ENCODE results near the gene NR4A1.

DNA sequence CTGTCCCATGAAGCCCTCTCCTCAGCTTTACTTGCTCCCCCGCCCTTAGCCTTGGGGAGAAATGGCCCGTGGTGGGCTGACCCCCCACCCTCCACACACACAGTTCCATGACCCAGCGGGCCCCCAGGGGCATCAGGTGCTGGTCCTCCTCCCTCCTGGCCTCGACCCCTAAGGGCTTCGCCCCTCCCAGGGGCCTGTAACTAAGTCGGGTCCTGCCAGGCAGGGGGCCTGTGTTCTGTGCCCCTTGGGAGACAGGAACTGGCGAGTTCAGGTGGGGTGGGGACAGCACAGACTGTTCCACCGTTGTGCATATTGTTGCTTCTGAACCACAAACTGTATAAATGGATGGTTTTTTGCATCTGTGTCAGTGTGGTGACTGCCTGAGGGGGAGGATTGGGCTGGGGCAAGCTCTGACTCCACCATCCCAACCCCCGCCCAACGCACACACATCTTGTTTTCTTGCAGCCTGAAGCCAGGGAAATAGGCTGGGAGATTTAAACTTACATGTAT, 35.7 kb upstream of the NR4A1 start:
- TF ChIP-seq, protein P1, sequence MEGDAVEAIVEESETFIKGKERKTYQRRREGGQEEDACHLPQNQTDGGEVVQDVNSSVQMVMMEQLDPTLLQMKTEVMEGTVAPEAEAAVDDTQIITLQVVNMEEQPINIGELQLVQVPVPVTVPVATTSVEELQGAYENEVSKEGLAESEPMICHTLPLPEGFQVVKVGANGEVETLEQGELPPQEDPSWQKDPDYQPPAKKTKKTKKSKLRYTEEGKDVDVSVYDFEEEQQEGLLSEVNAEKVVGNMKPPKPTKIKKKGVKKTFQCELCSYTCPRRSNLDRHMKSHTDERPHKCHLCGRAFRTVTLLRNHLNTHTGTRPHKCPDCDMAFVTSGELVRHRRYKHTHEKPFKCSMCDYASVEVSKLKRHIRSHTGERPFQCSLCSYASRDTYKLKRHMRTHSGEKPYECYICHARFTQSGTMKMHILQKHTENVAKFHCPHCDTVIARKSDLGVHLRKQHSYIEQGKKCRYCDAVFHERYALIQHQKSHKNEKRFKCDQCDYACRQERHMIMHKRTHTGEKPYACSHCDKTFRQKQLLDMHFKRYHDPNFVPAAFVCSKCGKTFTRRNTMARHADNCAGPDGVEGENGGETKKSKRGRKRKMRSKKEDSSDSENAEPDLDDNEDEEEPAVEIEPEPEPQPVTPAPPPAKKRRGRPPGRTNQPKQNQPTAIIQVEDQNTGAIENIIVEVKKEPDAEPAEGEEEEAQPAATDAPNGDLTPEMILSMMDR (IDR thresholded peaks at IDR 0.05; ENCODE audit: poor library complexity, severe bottlenecking), result no peak
- TF ChIP-seq EZH2 (IDR thresholded peaks at IDR 0.05; ENCODE audit: borderline replicate concordance, insufficient read depth, low read length, poor library complexity, severe bottlenecking) (no peak), POLR2AphosphoS5 (IDR thresholded peaks at IDR 0.05) (no peak), TAF1 (IDR thresholded peaks at IDR 0.05; ENCODE audit: low read depth) (no peak), EP300 (conservative IDR thresholded peaks at IDR 0.05; ENCODE audit: poor library complexity, severe bottlenecking) (no peak), SMC3 (conservative IDR thresholded peaks at IDR 0.05; ENCODE audit: poor library complexity) (no peak), RAD21 (conservative IDR thresholded peaks at IDR 0.05) (no peak)
- TF ChIP-seq, protein P2, sequence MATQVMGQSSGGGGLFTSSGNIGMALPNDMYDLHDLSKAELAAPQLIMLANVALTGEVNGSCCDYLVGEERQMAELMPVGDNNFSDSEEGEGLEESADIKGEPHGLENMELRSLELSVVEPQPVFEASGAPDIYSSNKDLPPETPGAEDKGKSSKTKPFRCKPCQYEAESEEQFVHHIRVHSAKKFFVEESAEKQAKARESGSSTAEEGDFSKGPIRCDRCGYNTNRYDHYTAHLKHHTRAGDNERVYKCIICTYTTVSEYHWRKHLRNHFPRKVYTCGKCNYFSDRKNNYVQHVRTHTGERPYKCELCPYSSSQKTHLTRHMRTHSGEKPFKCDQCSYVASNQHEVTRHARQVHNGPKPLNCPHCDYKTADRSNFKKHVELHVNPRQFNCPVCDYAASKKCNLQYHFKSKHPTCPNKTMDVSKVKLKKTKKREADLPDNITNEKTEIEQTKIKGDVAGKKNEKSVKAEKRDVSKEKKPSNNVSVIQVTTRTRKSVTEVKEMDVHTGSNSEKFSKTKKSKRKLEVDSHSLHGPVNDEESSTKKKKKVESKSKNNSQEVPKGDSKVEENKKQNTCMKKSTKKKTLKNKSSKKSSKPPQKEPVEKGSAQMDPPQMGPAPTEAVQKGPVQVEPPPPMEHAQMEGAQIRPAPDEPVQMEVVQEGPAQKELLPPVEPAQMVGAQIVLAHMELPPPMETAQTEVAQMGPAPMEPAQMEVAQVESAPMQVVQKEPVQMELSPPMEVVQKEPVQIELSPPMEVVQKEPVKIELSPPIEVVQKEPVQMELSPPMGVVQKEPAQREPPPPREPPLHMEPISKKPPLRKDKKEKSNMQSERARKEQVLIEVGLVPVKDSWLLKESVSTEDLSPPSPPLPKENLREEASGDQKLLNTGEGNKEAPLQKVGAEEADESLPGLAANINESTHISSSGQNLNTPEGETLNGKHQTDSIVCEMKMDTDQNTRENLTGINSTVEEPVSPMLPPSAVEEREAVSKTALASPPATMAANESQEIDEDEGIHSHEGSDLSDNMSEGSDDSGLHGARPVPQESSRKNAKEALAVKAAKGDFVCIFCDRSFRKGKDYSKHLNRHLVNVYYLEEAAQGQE (IDR thresholded peaks at IDR 0.05; ENCODE audit: borderline replicate concordance), result no peak

All from neural cell (in vitro differentiated cells).